GM12878 (cell line): ENCODE measurements around the gene HRH2. TPM values are rescaled to one million over a fixed set of nuclear protein-coding genes. Genes with fewer than 3 reads are reported as not detected.

Source experiments
- ATAC-seq: fragments of 200-7000 bp; cut with Tn5 transposase; 3 replicates; pipeline ENCODE4 v1.9.1; 2020; ENCODE audit warnings: mild to moderate bottlenecking, moderate library complexity
- BruUV-seq: library from RNA; stranded (reverse); fragments of 400-500 nt; replicated peaks from 2 replicates; lab custom pipeline; 2021; lab: Mats Ljungman, UMichigan
- CTCF ChIA-PET: fragments of 300-600 bp; sonication (Branson Sonifier 250); formaldehyde crosslinking; extraction: SDS; loops from one replicate; lab custom pipeline; 2021; ENCODE audit warnings: inconsistent platforms; lab: Yijun Ruan, JAX
- POLR2A ChIA-PET: fragments of 350-600 bp; formaldehyde crosslinking; extraction: SDS; loops from one replicate; lab custom pipeline; 2021; ENCODE audit warnings: inconsistent platforms; lab: Charles Lee
- RAD21 ChIA-PET: fragments of 300-600 bp; sonication (Branson Sonifier 250); formaldehyde crosslinking; loops from one replicate; lab custom pipeline; 2023; ENCODE audit warnings: antibody characterized with exemption; ENCODE audit not compliant: unreplicated experiment; lab: Charles Lee
- SMC1A ChIA-PET: fragments of 300-600 bp; sonication (Branson Sonifier 250); formaldehyde crosslinking; loops from one replicate; lab custom pipeline; 2023; ENCODE audit not compliant: unreplicated experiment, uncharacterized antibody; lab: Charles Lee
- DNase-seq: peaks from one replicate; pipeline ENCODE4 v3.0.0-alpha.2; 2011; ENCODE audit warnings: low read depth, low spot score
- FAIRE-seq: peaks from 3 replicates; lab custom pipeline; 2011; peaks lifted over from hg19 to GRCh38; lab: Jason Lieb, UNC
- H2AFZ ChIP-seq: 2 replicates; pipeline ENCODE4 v1.6.0; 2011; ENCODE audit warnings: low read depth, low read length, control low read depth; ENCODE audit not compliant: control insufficient read depth
- H3K27ac ChIP-seq: 2 replicates; pipeline ENCODE4 v1.5.1; 2011; ENCODE audit warnings: control low read depth; ENCODE audit not compliant: control insufficient read depth, insufficient read depth
- H3K27me3 ChIP-seq, 2 experiments: replicated peaks in 1 of 2; 2 replicates each; pipeline versions ENCODE4 v1.6.0 to v1.6.1; 2011; ENCODE audit warnings: low read length in 1 of 2; ENCODE audit not compliant: control insufficient read depth in 2 of 2, insufficient read depth in 2 of 2
- H3K36me3 ChIP-seq, 2 experiments: 2 replicates each; pipeline ENCODE4 v1.5.1; 2011; ENCODE audit warnings: low read length in 1 of 2; ENCODE audit not compliant: control insufficient read depth in 2 of 2, insufficient read depth in 2 of 2
- H3K4me1 ChIP-seq: 2 replicates; pipeline ENCODE4 v1.6.1; 2011; ENCODE audit warnings: mild to moderate bottlenecking, low read length, moderate library complexity, mixed read lengths; ENCODE audit not compliant: control insufficient read depth, insufficient read depth
- H3K4me2 ChIP-seq: 2 replicates; pipeline ENCODE4 v1.6.0; 2011; ENCODE audit warnings: control low read depth; ENCODE audit not compliant: control insufficient read depth, insufficient read depth
- H3K4me3 ChIP-seq: fragments of 200-600 bp; sonication (generic); 2 replicates; pipeline ENCODE4 v1.5.1; 2016
- H3K79me2 ChIP-seq: 2 replicates; pipeline ENCODE4 v1.6.0; 2011; ENCODE audit warnings: low read length; ENCODE audit not compliant: control insufficient read depth, insufficient read depth
- H3K9ac ChIP-seq: 2 replicates; pipeline ENCODE4 v1.8.0; 2011; ENCODE audit warnings: low read length, control low read depth, mixed read lengths; ENCODE audit not compliant: control insufficient read depth, insufficient read depth
- H3K9me3 ChIP-seq: replicated peaks from 3 replicates; pipeline ENCODE4 v1.5.1; 2011; ENCODE audit warnings: mild to moderate bottlenecking, low read length; ENCODE audit not compliant: control insufficient read depth, insufficient read depth
- H4K20me1 ChIP-seq: 2 replicates; pipeline ENCODE4 v1.6.0; 2011; ENCODE audit not compliant: control insufficient read depth, insufficient read depth
- BCL11A ChIP-seq: IDR thresholded peaks from 2 replicates; pipeline ENCODE4 v1.6.1; 2011; ENCODE audit warnings: low read depth, low read length
- BHLHE40 ChIP-seq, 2 experiments: fragments of 450-650 bp in 1 of 2; IDR thresholded peaks; 2 replicates each; pipeline ENCODE4 v1.6.1; 2011 to 2017; ENCODE audit warnings: low read depth in 2 of 2, borderline replicate concordance in 1 of 2, improper control_type of control experiment in 1 of 2, low read length in 1 of 2, mild to moderate bottlenecking in 1 of 2
- BRCA1 ChIP-seq: IDR thresholded peaks from 2 replicates; pipeline ENCODE4 v1.6.1; 2011; ENCODE audit warnings: low read depth, low read length, improper control_type of control experiment
- ESRRA ChIP-seq: IDR thresholded peaks from 2 replicates; pipeline ENCODE4 v1.6.1; 2012; ENCODE audit warnings: mild to moderate bottlenecking, low read length, improper control_type of control experiment
- FOXM1 ChIP-seq: IDR thresholded peaks from 2 replicates; pipeline ENCODE4 v1.6.1; 2012; ENCODE audit warnings: low read depth, mild to moderate bottlenecking, inconsistent platforms, low read length, moderate library complexity
- HDGF ChIP-seq: fragments of 450-650 bp; IDR thresholded peaks from 2 replicates; pipeline ENCODE4 v1.6.1; 2016; ENCODE audit warnings: antibody characterized with exemption
- IKZF1 ChIP-seq: fragments of 450-650 bp; conservative IDR thresholded peaks from 2 replicates; pipeline ENCODE4 v1.6.1; 2017; ENCODE audit warnings: antibody characterized with exemption, mild to moderate bottlenecking
- IRF4 ChIP-seq: IDR thresholded peaks from 2 replicates; pipeline ENCODE4 v1.6.1; 2011; ENCODE audit warnings: low read depth, low read length
- IRF5 ChIP-seq: fragments of 450-650 bp; IDR thresholded peaks from 2 replicates; pipeline ENCODE4 v1.6.1; 2017; ENCODE audit warnings: borderline replicate concordance
- NR2F1 ChIP-seq: fragments of 450-650 bp; conservative IDR thresholded peaks from 2 replicates; pipeline ENCODE4 v1.6.1; 2017; ENCODE audit warnings: mild to moderate bottlenecking
- POLR2AphosphoS2 ChIP-seq: IDR thresholded peaks from 2 replicates; pipeline ENCODE4 v1.6.1; 2011; ENCODE audit warnings: low read depth, mild to moderate bottlenecking, low read length, improper control_type of control experiment, moderate library complexity
- RAD21 ChIP-seq: IDR thresholded peaks from 2 replicates; pipeline ENCODE4 v1.6.1; 2011; ENCODE audit warnings: mild to moderate bottlenecking, low read depth, low read length, moderate library complexity; ENCODE audit not compliant: insufficient read depth
- SP1 ChIP-seq: IDR thresholded peaks from one replicate; pipeline ENCODE4 v1.6.1; 2011; ENCODE audit warnings: low read depth, low read length
- SREBF1 ChIP-seq: IDR thresholded peaks from 2 replicates; pipeline ENCODE4 v1.6.1; 2012; ENCODE audit warnings: mild to moderate bottlenecking, low read length
- ZNF207 ChIP-seq: fragments of 450-650 bp; IDR thresholded peaks from 2 replicates; pipeline ENCODE4 v1.6.1; 2014; ENCODE audit warnings: antibody characterized with exemption, mild to moderate bottlenecking, borderline replicate concordance
- ZNF217 ChIP-seq: fragments of 450-650 bp; IDR thresholded peaks from 2 replicates; pipeline ENCODE4 v1.6.1; 2017; ENCODE audit warnings: antibody characterized with exemption, mild to moderate bottlenecking
- ZNF687 ChIP-seq: fragments of 450-650 bp; IDR thresholded peaks from 2 replicates; pipeline ENCODE4 v1.6.1; 2017; ENCODE audit warnings: mild to moderate bottlenecking, moderate library complexity
- WGBS: methylation state at CpG from one replicate; pipeline ENCODE4 v1.1.6; 2016; ENCODE audit warnings: low lambda C conversion rate; ENCODE audit not compliant: insufficient replicate concordance, insufficient coverage; ENCODE audit errors: missing lambda C conversion rate; 5-methylcytosine and 5-hydroxymethylcytosine counted together
- in situ Hi-C: fragments of 300-500 bp; cut with MboI; formaldehyde crosslinking; loops from 9 replicates; pipeline ENCODE4 v1.14.3; 2018; ENCODE audit warnings: mixed read lengths
- intact Hi-C: fragments of 100-400 bp; cut with micrococcal nuclease; formaldehyde crosslinking; loops from one replicate; pipeline ENCODE4 v1.14.2; 2022; ENCODE audit not compliant: unreplicated experiment
- polyA plus RNA-seq, 11 experiments: library from polyadenylated mRNA; depleted of rRNA in 4 of 11; unstranded in 6 of 11; stranded (reverse) in 5 of 11; fragments of >200 nt; fragmentation: Nextera tagmentation in 4 of 11; fragmentation: Illumina TruSeq in 1 of 11; extraction: Ambion mirVana in 4 of 11; extraction: Trizol in 1 of 11; gene quantifications; 1 replicate in 1 of 11; 2 replicates in 10 of 11; pipeline versions ENCODE4 v1.2.1 to v1.2.3, GENCODE V29; 2011 to 2016; ENCODE audit warnings: inconsistent platforms in 2 of 11, missing spikeins in 2 of 11, low read depth in 1 of 11
- total RNA-seq, 4 experiments: library from RNA; depleted of rRNA in 3 of 4; stranded (reverse); fragments of >200 nt in 3 of 4; fragmentation: Illumina TruSeq in 1 of 4; extraction: Trizol in 1 of 4; gene quantifications; 2 replicates each; pipeline versions ENCODE4 v1.2.1 to v1.2.3, GENCODE V29; 2013 to 2021

The HRH2 gene
- total and polyA plus RNA-seq, 10 of the 15 experiments (the other 5 are each of a cell fraction or from before 2014, with no cell fraction given) = 0.01 to 0.05 (median 0.03) TPM; not detected in 7

- no peaks in the 10 kb centered on the region for H3K79me2 ChIP-seq
- no peak overlapping the region for H3K27ac ChIP-seq
- no peak overlapping the region for H3K9ac ChIP-seq
- H4K20me1 ChIP-seq = no peaks in the 10 kb centered on the region
- no peak overlapping the region for H3K4me2 ChIP-seq
- H3K36me3 ChIP-seq = no peaks in the 10 kb centered on the region
- no peak for ATAC-seq
- TF ChIP-seq ZNF687 (no peak), NR2F1 (no peak), BCL11A (no peak), ESRRA (no peak), SP1 (no peak), BHLHE40 (IDR thresholded peaks at IDR 0.05; ENCODE audit: borderline replicate concordance in 1 of 2, low read depth in 2 of 2, low read length in 1 of 2) (no peak), POLR2AphosphoS2 (no peak), ZNF217 (no peak), IKZF1 (no peak), RAD21 (no peak), IRF5 (no peak), SREBF1 (no peak), IRF4 (no peak), ZNF207 (no peak), FOXM1 (no peak), HDGF (no peak), BRCA1 (no peak)
- TF ChIP-seq, all 136 proteins: peak for 0
- CTCF ChIA-PET = no interaction called here
- SMC1A ChIA-PET = no interaction called here
- DNase-seq = no peak
- no peak for FAIRE-seq
- POLR2A ChIA-PET = no interaction called here
- Histone ChIP-seq H2AFZ (no peak overlapping the region), H3K9me3 (no peaks in the 10 kb centered on the region), H3K4me3 (no peak overlapping the region), H3K27me3 (peaks cover 1 to 4% of the 10 kb centered on the region in 2 experiments; a peak in 2 of 4 replicates), H3K4me1 (no peaks in the 10 kb centered on the region)
- no TSS peak for BruUV-seq
- in situ Hi-C loops = loop anchor here (10.0 kb wide), 1 partner anchor 736 kb away; no protein-coding TSS in a partner anchor
- intact Hi-C loops = no loop called here
- 55% methylated on average over 11 of the region's 11 CpGs for WGBS
- RAD21 ChIA-PET = no interaction called here
Observed at GRCh38 chr5:175690586-175690985, 32.7 kb downstream of the HRH2 start.
